Upper lobe of left lung (tissue), 4 donors: ENCODE data around the gene ARID1B.

ENCODE experiments used
- POLR2A ChIP-seq, 4 donors: fragments of 450-650 bp; IDR thresholded peaks; one replicate each; pipeline ENCODE4 v1.5.1; 2016 to 2017; ENCODE audit warnings: antibody characterized with exemption in 4 of 4, mild to moderate bottlenecking in 2 of 4
- TF ChIP-seq, protein P1 (sequence below), 6 experiments: fragments of 450-650 bp in 4 of 6; fragments of 200-600 bp in 2 of 6; sonication (generic) in 2 of 6; IDR thresholded peaks; one replicate each; pipeline ENCODE4 v1.5.1; 2016 to 2019; ENCODE audit warnings: antibody characterized with exemption in 6 of 6

DNA sequence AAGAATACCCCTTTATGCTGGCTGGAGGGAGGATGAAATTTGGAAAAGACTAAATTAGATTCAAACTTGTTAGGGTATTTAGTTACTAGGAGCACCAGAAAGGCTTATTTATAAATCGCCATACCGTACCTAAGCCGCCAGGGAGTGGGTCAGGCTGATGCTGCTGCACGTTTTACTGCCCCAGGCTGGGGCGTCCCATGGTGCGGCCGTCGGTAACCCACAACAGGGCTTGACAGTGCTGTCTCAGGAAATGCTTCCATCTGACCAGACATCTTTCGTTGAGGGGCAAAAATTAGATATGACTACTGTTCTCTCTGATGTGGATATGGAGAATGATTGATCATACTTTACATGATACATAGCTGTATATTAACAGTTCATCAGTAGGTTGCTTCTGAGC is 52.9 kb downstream of the ARID1B start:
- TF ChIP-seq, protein P1, sequence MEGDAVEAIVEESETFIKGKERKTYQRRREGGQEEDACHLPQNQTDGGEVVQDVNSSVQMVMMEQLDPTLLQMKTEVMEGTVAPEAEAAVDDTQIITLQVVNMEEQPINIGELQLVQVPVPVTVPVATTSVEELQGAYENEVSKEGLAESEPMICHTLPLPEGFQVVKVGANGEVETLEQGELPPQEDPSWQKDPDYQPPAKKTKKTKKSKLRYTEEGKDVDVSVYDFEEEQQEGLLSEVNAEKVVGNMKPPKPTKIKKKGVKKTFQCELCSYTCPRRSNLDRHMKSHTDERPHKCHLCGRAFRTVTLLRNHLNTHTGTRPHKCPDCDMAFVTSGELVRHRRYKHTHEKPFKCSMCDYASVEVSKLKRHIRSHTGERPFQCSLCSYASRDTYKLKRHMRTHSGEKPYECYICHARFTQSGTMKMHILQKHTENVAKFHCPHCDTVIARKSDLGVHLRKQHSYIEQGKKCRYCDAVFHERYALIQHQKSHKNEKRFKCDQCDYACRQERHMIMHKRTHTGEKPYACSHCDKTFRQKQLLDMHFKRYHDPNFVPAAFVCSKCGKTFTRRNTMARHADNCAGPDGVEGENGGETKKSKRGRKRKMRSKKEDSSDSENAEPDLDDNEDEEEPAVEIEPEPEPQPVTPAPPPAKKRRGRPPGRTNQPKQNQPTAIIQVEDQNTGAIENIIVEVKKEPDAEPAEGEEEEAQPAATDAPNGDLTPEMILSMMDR (IDR thresholded peaks at IDR 0.05), result no peak
- TF ChIP-seq POLR2A (IDR thresholded peaks at IDR 0.05), result no peak
